SU-DHL-6 (cell line): ENCODE measurements around the gene CDH23.
A peak's percentile ranks its signal among the peaks of the same experiment; 100 is the strongest.

Experiments
- H2AFZ ChIP-seq: fragments of 200-600 bp; sonication (generic); 2 replicates; pipeline ENCODE4 v1.6.1; 2014; ENCODE audit warnings: low read depth, mild to moderate bottlenecking, moderate library complexity, mixed read lengths, antibody characterized with exemption, low read length; ENCODE audit not compliant: severe bottlenecking
- H3F3A ChIP-seq: fragments of 200-600 bp; shearing (Covaris generic); 2 replicates; pipeline ENCODE4 v1.6.0; 2016; ENCODE audit warnings: antibody characterized with exemption, mild to moderate bottlenecking; ENCODE audit not compliant: insufficient read depth
- H3K27ac ChIP-seq: fragments of 200-600 bp; sonication (generic); 2 replicates; pipeline ENCODE4 v1.5.1; 2016; ENCODE audit warnings: low read depth, mild to moderate bottlenecking, low read length, moderate library complexity, mixed read lengths
- H3K27me3 ChIP-seq: fragments of 200-600 bp; sonication (generic), shearing (Covaris generic); 2 replicates; pipeline ENCODE4 v1.6.0; 2014; ENCODE audit warnings: mild to moderate bottlenecking, low read length
- H3K36me3 ChIP-seq: fragments of 200-600 bp; sonication (generic); 2 replicates; pipeline ENCODE4 v1.6.1; 2014; ENCODE audit warnings: mild to moderate bottlenecking, low read length, mixed read lengths
- H3K4me2 ChIP-seq: fragments of 300-600, 200-600 bp; shearing (Covaris generic), sonication (generic); 2 replicates; pipeline ENCODE4 v1.6.0; 2014; ENCODE audit warnings: low read length, low read depth, mild to moderate bottlenecking; ENCODE audit not compliant: poor library complexity, severe bottlenecking
- H3K4me3 ChIP-seq: fragments of 200-600 bp; sonication (generic); 2 replicates; pipeline ENCODE4 v1.5.1; 2014; ENCODE audit warnings: antibody characterized with exemption, low read length, mild to moderate bottlenecking, mixed read lengths; ENCODE audit not compliant: insufficient read depth, poor library complexity, severe bottlenecking
- H3K79me2 ChIP-seq: fragments of 200-600 bp; sonication (generic); 2 replicates; pipeline ENCODE4 v1.6.1; 2014; ENCODE audit warnings: mild to moderate bottlenecking, low read length, moderate library complexity; ENCODE audit not compliant: insufficient read depth
- H3K9ac ChIP-seq: fragments of 200-600 bp; sonication (generic); 2 replicates; pipeline ENCODE4 v1.7.0; 2014; ENCODE audit warnings: mild to moderate bottlenecking, low read length
- H3K9me2 ChIP-seq: fragments of 200-600 bp; sonication (generic); replicated peaks from 2 replicates; pipeline ENCODE4 v1.6.1; 2014; ENCODE audit warnings: low read length; ENCODE audit not compliant: insufficient read depth
- H3K9me3 ChIP-seq: fragments of 200-600 bp; sonication (generic); 2 replicates; pipeline ENCODE4 v1.6.1; 2014; ENCODE audit warnings: low read length, mixed read lengths; ENCODE audit not compliant: insufficient read depth
- H4K20me1 ChIP-seq: fragments of 200-600 bp; sonication (generic); 2 replicates; pipeline ENCODE4 v1.6.1; 2014; ENCODE audit warnings: low read depth, mild to moderate bottlenecking, antibody characterized with exemption, low read length, moderate library complexity, mixed read lengths
- EZH2phosphoT487 ChIP-seq: fragments of 200-600 bp; sonication (generic), shearing (Covaris generic); conservative IDR thresholded peaks from 2 replicates; pipeline ENCODE4 v1.6.1; 2018; ENCODE audit warnings: mild to moderate bottlenecking, antibody characterized with exemption, low read length, moderate library complexity, mixed read lengths
- TF ChIP-seq, protein P1 (sequence below): fragments of 200-600 bp; sonication (generic); IDR thresholded peaks from one replicate; pipeline ENCODE4 v1.5.1; 2017; ENCODE audit warnings: antibody characterized with exemption, mild to moderate bottlenecking, low read length, moderate library complexity; ENCODE audit not compliant: insufficient read depth, poor library complexity, severe bottlenecking

The CDH23 gene

DNA sequence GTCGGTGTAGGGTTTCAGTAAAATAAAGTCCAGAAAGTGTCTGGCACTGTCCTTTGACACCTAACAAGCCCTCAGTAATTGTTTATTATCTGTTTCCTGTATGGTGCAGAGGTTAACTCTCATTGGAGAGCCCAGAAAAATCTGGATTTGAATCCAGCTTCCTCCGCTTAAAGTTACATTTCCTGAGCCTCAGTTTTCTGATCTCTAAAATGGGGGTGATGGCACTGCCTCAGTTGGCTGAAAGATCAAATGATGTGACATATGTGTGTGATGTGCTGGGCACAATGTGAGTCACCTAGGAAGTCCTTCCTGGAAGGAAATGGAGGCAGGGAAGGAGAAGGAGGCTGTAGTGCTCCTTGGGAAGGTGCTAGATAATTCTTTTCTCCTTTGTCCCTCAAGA lies 14.7 kb upstream of the CDH23 start:
- H2AFZ ChIP-seq: no peak overlapping the region
- no peaks in the 10 kb centered on the region for H3K9me3 ChIP-seq
- H3K9ac ChIP-seq: no peak overlapping the region
- H3K27me3 ChIP-seq: no peaks in the 10 kb centered on the region
- H3K27ac ChIP-seq: no peak overlapping the region
- TF ChIP-seq, protein P1, sequence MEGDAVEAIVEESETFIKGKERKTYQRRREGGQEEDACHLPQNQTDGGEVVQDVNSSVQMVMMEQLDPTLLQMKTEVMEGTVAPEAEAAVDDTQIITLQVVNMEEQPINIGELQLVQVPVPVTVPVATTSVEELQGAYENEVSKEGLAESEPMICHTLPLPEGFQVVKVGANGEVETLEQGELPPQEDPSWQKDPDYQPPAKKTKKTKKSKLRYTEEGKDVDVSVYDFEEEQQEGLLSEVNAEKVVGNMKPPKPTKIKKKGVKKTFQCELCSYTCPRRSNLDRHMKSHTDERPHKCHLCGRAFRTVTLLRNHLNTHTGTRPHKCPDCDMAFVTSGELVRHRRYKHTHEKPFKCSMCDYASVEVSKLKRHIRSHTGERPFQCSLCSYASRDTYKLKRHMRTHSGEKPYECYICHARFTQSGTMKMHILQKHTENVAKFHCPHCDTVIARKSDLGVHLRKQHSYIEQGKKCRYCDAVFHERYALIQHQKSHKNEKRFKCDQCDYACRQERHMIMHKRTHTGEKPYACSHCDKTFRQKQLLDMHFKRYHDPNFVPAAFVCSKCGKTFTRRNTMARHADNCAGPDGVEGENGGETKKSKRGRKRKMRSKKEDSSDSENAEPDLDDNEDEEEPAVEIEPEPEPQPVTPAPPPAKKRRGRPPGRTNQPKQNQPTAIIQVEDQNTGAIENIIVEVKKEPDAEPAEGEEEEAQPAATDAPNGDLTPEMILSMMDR: no peak
- no peak for TF ChIP-seq EZH2phosphoT487
- H3K36me3 ChIP-seq: no peaks in the 10 kb centered on the region
- no peaks in the 10 kb centered on the region for H3K9me2 ChIP-seq
- no peaks in the 10 kb centered on the region for H3K79me2 ChIP-seq
- H3F3A ChIP-seq: no peaks in the 10 kb centered on the region
- no peak overlapping the region for H3K4me2 ChIP-seq
- H3K4me3 ChIP-seq: no peak overlapping the region
- H4K20me1 ChIP-seq: no peaks in the 10 kb centered on the region

DNA sequence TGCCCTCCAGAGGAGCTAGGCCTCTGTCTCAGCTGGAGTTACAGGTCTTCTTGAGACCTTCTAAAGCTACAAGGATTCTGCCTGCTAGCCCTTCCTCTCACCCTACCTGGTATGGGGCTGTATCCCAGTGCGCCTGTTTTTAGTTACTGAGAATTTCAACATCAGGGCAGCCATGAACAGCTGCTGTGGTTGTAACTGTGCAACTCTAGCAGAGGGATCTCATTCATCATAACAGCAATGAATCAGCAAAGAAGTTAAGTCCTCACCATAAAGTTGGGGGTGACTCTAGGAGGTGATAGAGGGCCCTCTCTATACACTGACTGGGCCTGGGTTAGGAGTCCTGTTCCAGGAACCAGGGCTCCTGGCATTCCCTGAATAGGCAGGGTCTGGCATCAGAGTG lies 14.0 kb upstream of the CDH23 start:
- no peak overlapping the region for H3K27ac ChIP-seq
- no peaks in the 10 kb centered on the region for H3K9me2 ChIP-seq
- TF ChIP-seq, protein P1: no peak
- TF ChIP-seq EZH2phosphoT487: no peak
- H3K9me3 ChIP-seq: no peaks in the 10 kb centered on the region
- H3K4me2 ChIP-seq: no peak overlapping the region
- no peak overlapping the region for H3K4me3 ChIP-seq
- H3K9ac ChIP-seq: no peak overlapping the region
- H2AFZ ChIP-seq: no peak overlapping the region
- H3F3A ChIP-seq: no peaks in the 10 kb centered on the region
- H3K79me2 ChIP-seq: no peaks in the 10 kb centered on the region
- no peaks in the 10 kb centered on the region for H4K20me1 ChIP-seq
- no peaks in the 10 kb centered on the region for H3K36me3 ChIP-seq
- no peaks in the 10 kb centered on the region for H3K27me3 ChIP-seq

DNA sequence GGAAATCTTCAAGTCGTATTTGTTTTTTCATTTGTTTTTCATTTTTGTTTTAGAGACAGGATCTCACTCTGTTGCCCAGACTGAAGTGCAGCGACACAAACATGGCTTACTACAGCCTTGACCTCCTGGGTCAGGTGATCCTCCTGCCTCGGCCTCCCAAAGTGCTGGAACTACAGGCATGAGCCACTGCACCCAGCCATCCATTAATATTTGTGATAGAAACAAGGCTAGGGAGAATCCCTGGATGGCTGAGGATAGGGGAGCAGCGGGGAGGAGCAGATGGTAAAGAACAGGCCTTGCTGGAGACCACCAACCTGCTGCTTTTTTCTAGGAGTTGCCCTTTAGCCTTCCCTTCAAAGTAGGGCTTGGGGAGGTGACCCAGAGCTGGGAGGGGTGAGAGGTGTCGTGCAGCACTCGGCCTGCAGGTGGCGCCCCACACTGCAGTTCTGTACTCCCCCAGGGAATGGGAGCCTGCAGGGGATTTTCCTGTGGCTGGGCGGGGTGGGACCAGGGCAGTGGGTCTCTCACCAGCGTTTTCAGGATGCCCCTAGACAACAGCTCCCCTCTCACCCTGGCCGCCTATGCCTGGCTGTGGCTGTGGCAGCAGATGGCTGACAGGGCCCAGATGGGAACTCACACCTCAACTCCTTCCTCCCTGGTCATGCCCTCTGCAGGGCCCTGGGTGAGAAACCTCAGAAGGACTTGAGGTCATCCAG lies 12.6 kb upstream of the CDH23 start:
- Histone ChIP-seq H3K27ac (no peak overlapping the region), H4K20me1 (no peaks in the 10 kb centered on the region), H3F3A (no peaks in the 10 kb centered on the region), H2AFZ (no peak overlapping the region), H3K27me3 (no peaks in the 10 kb centered on the region), H3K9me2 (no peaks in the 10 kb centered on the region), H3K4me3 (no peak overlapping the region), H3K4me2 (no peak overlapping the region), H3K36me3 (no peaks in the 10 kb centered on the region), H3K79me2 (no peaks in the 10 kb centered on the region), H3K9ac (no peak overlapping the region), H3K9me3 (no peaks in the 10 kb centered on the region)
- TF ChIP-seq, protein P1: peak; percentile 90
- TF ChIP-seq EZH2phosphoT487: no peak
